HG03064 (cell line): ENCODE measurements around the gene APOBR.

Experiments
- ATAC-seq: cut with Tn5 transposase; IDR thresholded peaks from one replicate; pipeline ENCODE4 v1.9.1; 2021; ENCODE audit warnings: low read depth; ENCODE audit not compliant: unreplicated experiment

APOBR gene

GRCh38 chr16:28548306-28548802 lies 53.9 kb downstream of the APOBR start:
- ATAC-seq = no peak
